ENCODE results near the gene DZIP1. TPM values are rescaled to one million over a fixed set of nuclear protein-coding genes. Genes with fewer than 3 reads are reported as not detected.
"Not testable (repeated sequence)": the region's sequence is repeated elsewhere in the genome, so short reads cannot be mapped to it uniquely, and the experiment has no call there.

The DZIP1 gene
- total and polyA plus RNA-seq, 2 of the 8 experiments (the other 6 are each of a cell fraction or from before 2014, with no cell fraction given): 7.6 to 24.6 TPM

DNA sequence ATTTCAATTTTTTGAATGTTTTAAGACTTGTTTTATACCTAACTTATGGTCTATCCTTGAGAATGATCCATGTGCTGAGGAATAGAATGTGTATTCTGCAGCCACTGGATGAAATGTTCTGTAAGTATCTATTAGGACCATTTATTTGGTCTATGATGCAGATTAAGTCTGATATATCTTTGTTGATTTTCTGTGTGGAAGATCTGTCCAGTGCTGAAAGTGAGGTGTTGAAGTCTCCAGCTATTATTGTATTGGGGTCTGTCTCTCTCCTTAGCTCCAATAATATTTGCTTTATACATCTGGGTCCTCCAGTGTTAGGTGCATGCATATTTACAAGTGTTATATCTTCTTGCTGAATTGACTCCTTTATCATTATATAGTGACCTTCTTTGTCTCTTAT lies 22.7 kb upstream of the DZIP1 start:
- not testable (repeated sequence) for H3K36me3 ChIP-seq (ENCODE audit: control insufficient read depth in 2 of 4, insufficient read depth in 4 of 4, low read length in 3 of 4); H4K8ac ChIP-seq (ENCODE audit: extremely low read depth, insufficient read depth, low read length); H3K79me1 ChIP-seq (ENCODE audit: low read depth, low read length); H3K18ac ChIP-seq (ENCODE audit: extremely low read depth, low read length); H3K4me1 ChIP-seq (replicated peaks in 1 of 4; ENCODE audit: control insufficient read depth in 3 of 4, insufficient read depth in 4 of 4, low read length in 3 of 4); H3K4me3 ChIP-seq (ENCODE audit: extremely low read depth in 1 of 4, insufficient read depth in 2 of 4, low read depth in 3 of 4, low read length in 4 of 4); H2BK15ac ChIP-seq (ENCODE audit: low read length); H3K23me2 ChIP-seq (ENCODE audit: low read depth, low read length); FAIRE-seq; H2BK12ac ChIP-seq (ENCODE audit: low read depth, low read length); H3K14ac ChIP-seq (ENCODE audit: insufficient read length); H2AK5ac ChIP-seq (ENCODE audit: low read depth, low read length); H2BK120ac ChIP-seq (replicated peaks; ENCODE audit: low read depth, low read length); H2BK20ac ChIP-seq (ENCODE audit: low read length); H3K9ac ChIP-seq (replicated peaks in 1 of 4; ENCODE audit: extremely low read depth in 1 of 4, low read depth in 3 of 4, low read length in 3 of 4); H3K4me2 ChIP-seq (ENCODE audit: insufficient read depth in 1 of 2, low read depth in 2 of 2, low read length in 2 of 2); H2AFZ ChIP-seq (ENCODE audit: low read length); H4K5ac ChIP-seq (ENCODE audit: insufficient read length, low read depth, low read length); H4K20me1 ChIP-seq (replicated peaks in 1 of 2; ENCODE audit: control insufficient read depth in 1 of 2, insufficient read depth in 2 of 2, low read length in 2 of 2); H2BK5ac ChIP-seq (ENCODE audit: low read depth, low read length); H3K4ac ChIP-seq (replicated peaks; ENCODE audit: insufficient read length, low read depth, low read length); H3K27ac ChIP-seq (ENCODE audit: low read depth, low read length); H3K79me2 ChIP-seq (ENCODE audit: control insufficient read depth in 1 of 2, insufficient read depth in 2 of 2, low read length in 2 of 2); DNase-seq (ENCODE audit: low read depth in 1 of 2, low spot score in 2 of 2); H4K91ac ChIP-seq (replicated peaks; ENCODE audit: insufficient read length, low read length); H3K23ac ChIP-seq (ENCODE audit: insufficient read length); H3K56ac ChIP-seq (replicated peaks; ENCODE audit: insufficient read length, low read depth, low read length); H3K27me3 ChIP-seq (replicated peaks in 1 of 4; ENCODE audit: control insufficient read depth in 3 of 4, extremely low read depth in 1 of 4, insufficient read depth in 3 of 4, low read length in 3 of 4)
- ChIA-PET POLR2A (ENCODE audit: partially characterized antibody) (interaction anchor here (1.0 to 1.5 kb wide), 2 partner anchors 9 to 23 kb away, joined by 3 to 6 read pairs; partner anchors contain the start of genes DNAJC3 and DZIP1), CTCF (ENCODE audit: partially characterized antibody) (interaction anchor here (0.8 kb wide), 1 partner anchor 166 kb away, joined by 3 read pairs; no protein-coding TSS in a partner anchor)
- H3K9me3 ChIP-seq (ENCODE audit: insufficient read depth in 2 of 2, low read depth in 1 of 2, low read length in 1 of 2): peaks cover 21 to 22% of the 10 kb centered on the region in 2 experiments

Measured in H1 (cell line).